ENCODE measurements around the gene ALOX5AP.

GRCh38 chr13:30785191-30785850 is 50.0 kb downstream of the ALOX5AP start:
- no peak for TF ChIP-seq CTCF (IDR thresholded peaks at IDR 0.05; ENCODE audit: low read depth, low read length)
- TF ChIP-seq POLR2A (IDR thresholded peaks at IDR 0.05; ENCODE audit: extremely low read depth, insufficient read length), result no peak
- no peak for TF ChIP-seq MAX (IDR thresholded peaks at IDR 0.05; ENCODE audit: low read depth, low read length)

Measured in NB4 (cell line).